IMR-90 (cell line): ENCODE data around the gene PLA2G4E.

ENCODE experiments used
- MAFK ChIP-seq: IDR thresholded peaks from 2 replicates; pipeline ENCODE4 v1.6.1; 2012; ENCODE audit warnings: low read depth, low read length, improper control_type of control experiment
- MAZ ChIP-seq: IDR thresholded peaks from 2 replicates; pipeline ENCODE4 v1.6.1; 2012; ENCODE audit warnings: low read depth, mild to moderate bottlenecking, low read length, improper control_type of control experiment, moderate library complexity, borderline replicate concordance
- RAD21 ChIP-seq: IDR thresholded peaks from 2 replicates; pipeline ENCODE4 v1.6.1; 2012; ENCODE audit warnings: low read length, improper control_type of control experiment
- TF ChIP-seq, protein P1 (sequence below): fragments of 150-350 bp; IDR thresholded peaks from 2 replicates; pipeline ENCODE4 v1.6.1; 2017; ENCODE audit warnings: mild to moderate bottlenecking, antibody characterized with exemption, low read length, low read depth
- TF ChIP-seq, protein P2 (sequence below): conservative IDR thresholded peaks from 2 replicates; pipeline ENCODE4 v1.5.1; 2012; ENCODE audit warnings: mild to moderate bottlenecking, low read depth, low read length, improper control_type of control experiment

DNA sequence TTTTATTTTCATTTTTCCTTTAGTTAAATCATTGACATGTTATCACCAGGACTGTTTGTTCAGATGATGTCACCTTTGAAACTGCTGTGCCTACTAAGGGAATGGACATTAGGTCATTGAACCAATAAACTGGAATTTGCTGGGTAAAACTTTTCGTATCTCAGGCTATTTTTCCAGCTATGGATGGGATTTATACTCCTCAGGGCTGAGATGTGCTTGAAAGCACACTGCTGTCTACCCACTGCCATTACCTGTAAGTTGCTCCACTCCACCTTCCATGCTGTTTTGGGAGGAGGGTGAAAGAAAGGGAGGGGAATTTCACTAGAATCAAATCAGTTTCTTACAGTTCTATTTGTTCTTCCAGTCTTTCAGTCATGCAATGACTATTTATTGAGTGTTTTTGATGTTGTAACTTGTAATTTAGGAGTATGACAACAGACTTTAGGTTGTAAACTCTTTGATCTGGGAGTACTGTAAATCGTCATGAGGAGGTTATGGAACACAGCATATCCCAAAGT is 59.8 kb downstream of the PLA2G4E start:
- TF ChIP-seq, protein P1, sequence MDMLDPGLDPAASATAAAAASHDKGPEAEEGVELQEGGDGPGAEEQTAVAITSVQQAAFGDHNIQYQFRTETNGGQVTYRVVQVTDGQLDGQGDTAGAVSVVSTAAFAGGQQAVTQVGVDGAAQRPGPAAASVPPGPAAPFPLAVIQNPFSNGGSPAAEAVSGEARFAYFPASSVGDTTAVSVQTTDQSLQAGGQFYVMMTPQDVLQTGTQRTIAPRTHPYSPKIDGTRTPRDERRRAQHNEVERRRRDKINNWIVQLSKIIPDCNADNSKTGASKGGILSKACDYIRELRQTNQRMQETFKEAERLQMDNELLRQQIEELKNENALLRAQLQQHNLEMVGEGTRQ, result no peak
- TF ChIP-seq MAZ (no peak), RAD21 (no peak), MAFK (no peak)
- TF ChIP-seq, protein P2, sequence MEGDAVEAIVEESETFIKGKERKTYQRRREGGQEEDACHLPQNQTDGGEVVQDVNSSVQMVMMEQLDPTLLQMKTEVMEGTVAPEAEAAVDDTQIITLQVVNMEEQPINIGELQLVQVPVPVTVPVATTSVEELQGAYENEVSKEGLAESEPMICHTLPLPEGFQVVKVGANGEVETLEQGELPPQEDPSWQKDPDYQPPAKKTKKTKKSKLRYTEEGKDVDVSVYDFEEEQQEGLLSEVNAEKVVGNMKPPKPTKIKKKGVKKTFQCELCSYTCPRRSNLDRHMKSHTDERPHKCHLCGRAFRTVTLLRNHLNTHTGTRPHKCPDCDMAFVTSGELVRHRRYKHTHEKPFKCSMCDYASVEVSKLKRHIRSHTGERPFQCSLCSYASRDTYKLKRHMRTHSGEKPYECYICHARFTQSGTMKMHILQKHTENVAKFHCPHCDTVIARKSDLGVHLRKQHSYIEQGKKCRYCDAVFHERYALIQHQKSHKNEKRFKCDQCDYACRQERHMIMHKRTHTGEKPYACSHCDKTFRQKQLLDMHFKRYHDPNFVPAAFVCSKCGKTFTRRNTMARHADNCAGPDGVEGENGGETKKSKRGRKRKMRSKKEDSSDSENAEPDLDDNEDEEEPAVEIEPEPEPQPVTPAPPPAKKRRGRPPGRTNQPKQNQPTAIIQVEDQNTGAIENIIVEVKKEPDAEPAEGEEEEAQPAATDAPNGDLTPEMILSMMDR, result no peak
